Measurements from ENCODE around the gene FGD1. TPM values are rescaled to one million over a fixed set of nuclear protein-coding genes. Genes with fewer than 3 reads are reported as not detected.

Gene FGD1
- total and polyA plus RNA-seq, 2 of the 13 experiments (the other 11 are each of a cell fraction or from before 2014, with no cell fraction given) = 0.36 to 0.62 TPM

GRCh38 chrX:54530357-54530900 is 34.4 kb upstream of the FGD1 start (continued):
- TF ChIP-seq GMEB1 (CRISPR knock-in tag; IDR thresholded peaks at IDR 0.05; ENCODE audit: borderline replicate concordance) (no peak), GABPB1 (CRISPR knock-in tag; IDR thresholded peaks at IDR 0.05) (no peak; the same call in 1 of the 2 replicates), TBX2 (CRISPR knock-in tag; IDR thresholded peaks at IDR 0.05; ENCODE audit: borderline replicate concordance) (0 out of 2 replicates have a peak, but pooled peaks have one; percentile 19), TCF7L2 (IDR thresholded peaks at IDR 0.05; ENCODE audit: low read depth, low read length) (no peak), ZNF747 (CRISPR knock-in tag; IDR thresholded peaks at IDR 0.05; ENCODE audit: borderline replicate concordance) (no peak), ZHX1 (CRISPR knock-in tag; IDR thresholded peaks at IDR 0.05; ENCODE audit: low read depth) (no peak), ZNF512B (CRISPR knock-in tag; IDR thresholded peaks at IDR 0.05; ENCODE audit: borderline replicate concordance) (no peak), SMARCE1 (IDR thresholded peaks at IDR 0.05; ENCODE audit: borderline replicate concordance) (no peak), ZNF782 (CRISPR knock-in tag; IDR thresholded peaks at IDR 0.05; ENCODE audit: borderline replicate concordance) (no peak), ZBTB33 (CRISPR knock-in tag; IDR thresholded peaks at IDR 0.05) (no peak), PHF8 (CRISPR knock-in tag; IDR thresholded peaks at IDR 0.05) (0 out of 2 replicates have a peak, but pooled peaks have one; percentile 49), NFKB2 (CRISPR knock-in tag; IDR thresholded peaks at IDR 0.05; ENCODE audit: borderline replicate concordance) (no peak), ZNF550 (CRISPR knock-in tag; IDR thresholded peaks at IDR 0.05; ENCODE audit: borderline replicate concordance) (no peak), SAP130 (CRISPR knock-in tag; IDR thresholded peaks at IDR 0.05; ENCODE audit: low read depth) (peak; percentile 47), GZF1 (CRISPR knock-in tag; IDR thresholded peaks at IDR 0.05) (no peak), ZNF33B (CRISPR knock-in tag; IDR thresholded peaks at IDR 0.05) (no peak), ZNF362 (CRISPR knock-in tag; IDR thresholded peaks at IDR 0.05; ENCODE audit: borderline replicate concordance) (no peak), HHEX (CRISPR knock-in tag; IDR thresholded peaks at IDR 0.05) (no peak)

Data from HepG2 (cell line).